Retinal pigment epithelial cell (primary cell): ENCODE measurements around the gene MTMR12.

ENCODE experiments used
- DNase-seq: peaks from one replicate; pipeline ENCODE4 v3.0.0-alpha.2; 2010; ENCODE audit warnings: low read depth
- H3K4me3 ChIP-seq: 2 replicates; pipeline ENCODE4 v1.5.1; 2011; ENCODE audit warnings: mild to moderate bottlenecking, low read length, control low read depth, moderate library complexity
- CTCF ChIP-seq: conservative IDR thresholded peaks from 2 replicates; pipeline ENCODE4 v1.5.1; 2011; ENCODE audit warnings: low read depth, low read length, control low read depth, inconsistent platforms

The MTMR12 gene

GRCh38 chr5:32254881-32255539, 57.7 kb downstream of the MTMR12 start:
- DNase-seq: peak; percentile 93
- TF ChIP-seq CTCF: no peak
- H3K4me3 ChIP-seq: no peak overlapping the region

GRCh38 chr5:32251871-32252458, 60.8 kb downstream of the MTMR12 start:
- DNase-seq: no peak
- TF ChIP-seq CTCF: no peak
- no peak overlapping the region for H3K4me3 ChIP-seq

GRCh38 chr5:32249668-32250067, 63.1 kb downstream of the MTMR12 start:
- DNase-seq: no peak
- H3K4me3 ChIP-seq: no peak overlapping the region
- TF ChIP-seq CTCF: no peak

- TF ChIP-seq CTCF: no peak
Observed at GRCh38 chr5:32245742-32246141, 67.0 kb downstream of the MTMR12 start.

GRCh38 chr5:32244017-32244416, 68.7 kb downstream of the MTMR12 start:
- no peak for TF ChIP-seq CTCF
- H3K4me3 ChIP-seq: no peak overlapping the region
- DNase-seq: no peak

More at GRCh38 chr5:32245742-32246141, 67.0 kb downstream of the MTMR12 start:
- H3K4me3 ChIP-seq: no peak overlapping the region
- no peak for DNase-seq

GRCh38 chr5:32241034-32241783, 71.5 kb downstream of the MTMR12 start:
- H3K4me3 ChIP-seq: no peak overlapping the region
- no peak for TF ChIP-seq CTCF
- DNase-seq: no peak

GRCh38 chr5:32239385-32239784, 73.4 kb downstream of the MTMR12 start:
- no peak for TF ChIP-seq CTCF
- no peak for DNase-seq
- H3K4me3 ChIP-seq: no peak overlapping the region
